ENCODE results near the gene ARHGAP24. TPM values are rescaled to one million over a fixed set of nuclear protein-coding genes. Genes with fewer than 3 reads are reported as not detected.

ARHGAP24 gene
- total and polyA plus RNA-seq, 10 of the 15 experiments (the other 5 are each of a cell fraction or from before 2014, with no cell fraction given), result 0.10 to 4.2 (median 0.52) TPM

GRCh38 chr4:85595098-85595775, 120.3 kb downstream of the ARHGAP24 start (continued):
- no peak for TF ChIP-seq CTCF (IDR thresholded peaks at IDR 0.05 in 2 of 3, conservative IDR thresholded peaks at IDR 0.05 in 1 of 3; ENCODE audit: control insufficient read depth in 2 of 3, extremely low read depth in 1 of 3, insufficient read depth in 1 of 3, low read depth in 3 of 3, low read length in 3 of 3)
- no peak for TF ChIP-seq KAT2A (conservative IDR thresholded peaks at IDR 0.05; ENCODE audit: control insufficient read depth, low read depth, low read length)
- TF ChIP-seq IKZF2 (IDR thresholded peaks at IDR 0.05), result no peak
- TF ChIP-seq CEBPZ (IDR thresholded peaks at IDR 0.05; ENCODE audit: low read depth, low read length), result no peak
- no peak for TF ChIP-seq STAT3 (IDR thresholded peaks at IDR 0.05; ENCODE audit: low read depth, low read length)
- TF ChIP-seq RB1 (IDR thresholded peaks at IDR 0.05; ENCODE audit: borderline replicate concordance), result no peak
